ENCODE data around the gene FAR2. TPM values are rescaled to one million over a fixed set of nuclear protein-coding genes. Genes with fewer than 3 reads are reported as not detected.

Gene FAR2
- total RNA-seq, 4 donors from 2014 or later: 8.4 to 16.6 (median 8.8) TPM

GRCh38 chr12:29232086-29232485 is 83.0 kb downstream of the FAR2 start:
- no peak overlapping the region for H3K27ac ChIP-seq
- no peak for DNase-seq (ENCODE audit: low spot score in 2 of 2)
- no peaks in the 10 kb centered on the region for H3K27me3 ChIP-seq
- no peaks in the 10 kb centered on the region for H3K9me3 ChIP-seq
- no peaks in the 10 kb centered on the region for H3K4me1 ChIP-seq
- TF ChIP-seq POLR2A (IDR thresholded peaks at IDR 0.05) (no peak), EP300 (IDR thresholded peaks at IDR 0.05) (no peak), CTCF (IDR thresholded peaks at IDR 0.05) (no peak)
- no peaks in the 10 kb centered on the region for H3K36me3 ChIP-seq
- H3K4me3 ChIP-seq: no peak overlapping the region
- 84 to 86% methylated on average over 3 of the region's 3 CpGs for WGBS, 2 donors

GRCh38 chr12:29234552-29234951 is 85.5 kb downstream of the FAR2 start:
- Histone ChIP-seq H3K27me3 (no peaks in the 10 kb centered on the region), H3K4me1 (no peaks in the 10 kb centered on the region), H3K27ac (no peak overlapping the region), H3K36me3 (no peaks in the 10 kb centered on the region), H3K4me3 (no peak overlapping the region), H3K9me3 (no peaks in the 10 kb centered on the region)
- WGBS, 2 donors: 91 to 93% methylated on average over 2 of the region's 2 CpGs
- no peak for TF ChIP-seq POLR2A (IDR thresholded peaks at IDR 0.05)
- no peak for TF ChIP-seq CTCF (IDR thresholded peaks at IDR 0.05)
- no peak for TF ChIP-seq EP300 (IDR thresholded peaks at IDR 0.05)
- DNase-seq (ENCODE audit: low spot score in 2 of 2): no peak

- Histone ChIP-seq H3K9me3 (no peaks in the 10 kb centered on the region), H3K27me3 (no peaks in the 10 kb centered on the region), H3K4me1 (no peaks in the 10 kb centered on the region), H3K4me3 (no peak overlapping the region), H3K36me3 (no peaks in the 10 kb centered on the region), H3K27ac (no peak overlapping the region)
- TF ChIP-seq POLR2A (IDR thresholded peaks at IDR 0.05) (no peak), EP300 (IDR thresholded peaks at IDR 0.05) (no peak), CTCF (IDR thresholded peaks at IDR 0.05) (no peak)
- 38 to 53% methylated on average over 2 of the region's 2 CpGs for WGBS, 2 donors
- no peak for DNase-seq (ENCODE audit: low spot score in 2 of 2)
Measured at GRCh38 chr12:29234965-29235626, 86.0 kb downstream of the FAR2 start.

- no peak overlapping the region for H3K27ac ChIP-seq
- no peaks in the 10 kb centered on the region for H3K27me3 ChIP-seq
- DNase-seq (ENCODE audit: low spot score in 2 of 2): no peak
- 57 to 62% methylated on average over 2 of the region's 2 CpGs for WGBS, 2 donors
- TF ChIP-seq EP300 (IDR thresholded peaks at IDR 0.05): no peak
- no peak for TF ChIP-seq CTCF (IDR thresholded peaks at IDR 0.05)
- no peak for TF ChIP-seq POLR2A (IDR thresholded peaks at IDR 0.05)
- H3K4me3 ChIP-seq: no peak overlapping the region
- peaks cover 0 to 22% (median 2%) of the 10 kb centered on the region in 4 donors for H3K4me1 ChIP-seq
- H3K36me3 ChIP-seq: no peaks in the 10 kb centered on the region
- H3K9me3 ChIP-seq: no peaks in the 10 kb centered on the region
Measured at GRCh38 chr12:29238822-29239291, 89.8 kb downstream of the FAR2 start.

- Histone ChIP-seq H3K27me3 (no peaks in the 10 kb centered on the region), H3K4me1 (peaks cover 0 to 22% (median 2%) of the 10 kb centered on the region in 4 donors), H3K4me3 (no peak overlapping the region), H3K27ac (no peak overlapping the region), H3K9me3 (no peaks in the 10 kb centered on the region), H3K36me3 (no peaks in the 10 kb centered on the region)
- 60% methylated on average over 1 of the region's 1 CpG for WGBS, 2 donors
- DNase-seq (ENCODE audit: low spot score in 2 of 2): no peak
- TF ChIP-seq EP300 (IDR thresholded peaks at IDR 0.05) (no peak), POLR2A (IDR thresholded peaks at IDR 0.05) (no peak), CTCF (IDR thresholded peaks at IDR 0.05) (no peak)
Measured at GRCh38 chr12:29239336-29239735, 90.3 kb downstream of the FAR2 start.

Data from tibial nerve (tissue), 4 donors.